ENCODE data around the gene P3H1. TPM values are rescaled to one million over a fixed set of nuclear protein-coding genes. Genes with fewer than 3 reads are reported as not detected.

The P3H1 gene
- total and polyA plus RNA-seq, 7 donors: 1.8 to 23.3 (median 17.9) TPM

DNA sequence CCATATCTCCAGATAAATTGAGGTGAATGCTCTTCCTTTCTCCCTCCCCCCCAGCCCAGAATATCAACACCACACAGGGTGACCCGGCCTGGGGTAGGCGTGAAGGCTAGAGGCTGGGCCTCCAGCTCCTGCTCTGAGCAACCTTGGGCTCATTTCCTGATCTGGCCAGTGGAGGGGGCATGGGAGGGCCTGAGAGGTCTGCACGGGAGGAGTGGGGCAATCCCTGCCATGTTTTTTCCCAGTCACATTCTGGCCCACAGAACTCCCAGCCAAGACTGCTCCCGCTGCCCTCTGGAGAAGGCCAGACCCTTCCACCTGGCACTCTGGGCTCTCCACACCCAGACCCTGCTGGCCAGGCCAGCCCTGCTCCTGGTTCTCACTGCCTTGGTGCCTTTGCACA is 30.7 kb downstream of the P3H1 start:
- Histone ChIP-seq H3K27me3 (no peaks in the 10 kb centered on the region), H3K9me3 (no peaks in the 10 kb centered on the region), H3K27ac (no peak overlapping the region), H3K4me1 (no peaks in the 10 kb centered on the region), H3K4me3 (no peak overlapping the region), H3K36me3 (no peaks in the 10 kb centered on the region)
- no peak for DNase-seq
- TF ChIP-seq, protein P1, sequence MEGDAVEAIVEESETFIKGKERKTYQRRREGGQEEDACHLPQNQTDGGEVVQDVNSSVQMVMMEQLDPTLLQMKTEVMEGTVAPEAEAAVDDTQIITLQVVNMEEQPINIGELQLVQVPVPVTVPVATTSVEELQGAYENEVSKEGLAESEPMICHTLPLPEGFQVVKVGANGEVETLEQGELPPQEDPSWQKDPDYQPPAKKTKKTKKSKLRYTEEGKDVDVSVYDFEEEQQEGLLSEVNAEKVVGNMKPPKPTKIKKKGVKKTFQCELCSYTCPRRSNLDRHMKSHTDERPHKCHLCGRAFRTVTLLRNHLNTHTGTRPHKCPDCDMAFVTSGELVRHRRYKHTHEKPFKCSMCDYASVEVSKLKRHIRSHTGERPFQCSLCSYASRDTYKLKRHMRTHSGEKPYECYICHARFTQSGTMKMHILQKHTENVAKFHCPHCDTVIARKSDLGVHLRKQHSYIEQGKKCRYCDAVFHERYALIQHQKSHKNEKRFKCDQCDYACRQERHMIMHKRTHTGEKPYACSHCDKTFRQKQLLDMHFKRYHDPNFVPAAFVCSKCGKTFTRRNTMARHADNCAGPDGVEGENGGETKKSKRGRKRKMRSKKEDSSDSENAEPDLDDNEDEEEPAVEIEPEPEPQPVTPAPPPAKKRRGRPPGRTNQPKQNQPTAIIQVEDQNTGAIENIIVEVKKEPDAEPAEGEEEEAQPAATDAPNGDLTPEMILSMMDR (IDR thresholded peaks at IDR 0.05): no peak
- no peak for TF ChIP-seq POLR2AphosphoS5 (IDR thresholded peaks at IDR 0.05)
- TF ChIP-seq EP300 (IDR thresholded peaks at IDR 0.05): no peak
- intact Hi-C loops (cut with DNase I): no loop called here
- 42 to 66% methylated on average over 4 of the region's 4 CpGs for WGBS, 2 donors

DNA sequence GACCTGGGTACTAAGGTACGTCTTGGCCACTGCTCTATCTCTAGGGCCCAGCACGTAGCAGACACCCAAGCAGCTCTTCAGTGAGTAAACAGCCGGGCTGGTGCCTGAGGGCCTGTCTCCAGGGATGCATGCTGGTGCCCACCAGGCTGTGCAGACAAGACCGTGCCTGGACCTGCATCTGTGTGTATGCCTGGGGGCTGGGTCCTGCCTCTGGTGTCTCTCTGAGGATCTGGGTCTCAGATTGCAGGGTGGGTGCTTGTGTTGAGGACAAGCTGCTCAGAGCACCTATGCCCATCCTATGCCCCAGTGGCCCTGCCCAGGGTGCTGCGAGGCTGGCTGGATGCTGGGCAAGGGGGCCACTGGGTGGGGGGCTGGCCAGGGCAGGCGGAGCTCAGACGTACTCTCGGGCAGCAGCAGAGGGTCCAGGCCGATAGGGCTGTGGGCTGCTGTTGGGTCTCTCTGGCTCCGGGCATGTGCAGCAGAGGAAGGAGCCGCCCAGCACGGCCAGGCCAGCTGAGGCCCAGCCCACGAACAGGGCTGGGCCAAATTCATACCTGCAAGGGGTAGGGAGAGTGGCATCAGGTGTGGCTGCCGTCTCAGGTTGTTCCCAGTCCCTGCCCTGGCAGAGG is 31.2 kb downstream of the P3H1 start:
- Histone ChIP-seq H3K4me3 (no peak overlapping the region), H3K36me3 (no peaks in the 10 kb centered on the region), H3K9me3 (no peaks in the 10 kb centered on the region), H3K27ac (no peak overlapping the region), H3K27me3 (no peaks in the 10 kb centered on the region), H3K4me1 (no peaks in the 10 kb centered on the region)
- TF ChIP-seq POLR2AphosphoS5 (IDR thresholded peaks at IDR 0.05) (no peak), POLR2A (IDR thresholded peaks at IDR 0.05) (no peak), EP300 (IDR thresholded peaks at IDR 0.05) (no peak)
- TF ChIP-seq, protein P1 (IDR thresholded peaks at IDR 0.05): no peak
- intact Hi-C loops (cut with DNase I): no loop called here
- WGBS, 2 donors: 57 to 83% methylated on average over 14 of the region's 14 CpGs
- DNase-seq: no peak

DNA sequence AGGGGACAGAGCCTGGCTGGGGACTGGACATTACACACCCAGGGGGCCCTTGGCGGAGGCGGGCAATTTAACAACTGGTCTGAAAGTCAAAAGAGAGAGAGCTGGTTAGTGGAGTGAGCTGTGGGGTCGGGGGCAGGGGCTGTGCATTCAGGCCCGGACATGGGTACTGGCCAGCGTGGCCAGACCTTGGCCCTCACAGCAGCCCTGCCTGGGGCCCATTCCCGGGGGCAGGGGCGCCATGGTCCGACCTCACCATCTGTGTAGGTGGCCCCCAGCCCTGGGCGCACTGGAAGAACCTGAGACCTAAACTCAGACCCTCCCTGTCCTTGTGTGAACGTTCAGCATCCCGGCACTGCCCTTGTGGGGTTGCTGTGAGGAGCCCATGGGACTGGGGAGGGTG is 31.8 kb downstream of the P3H1 start:
- no peak overlapping the region for H3K4me3 ChIP-seq
- no peak for DNase-seq
- no peaks in the 10 kb centered on the region for H3K4me1 ChIP-seq
- H3K9me3 ChIP-seq: no peaks in the 10 kb centered on the region
- H3K27me3 ChIP-seq: no peaks in the 10 kb centered on the region
- WGBS, 2 donors: 88 to 91% methylated on average over 11 of the region's 11 CpGs
- H3K27ac ChIP-seq: no peak overlapping the region
- intact Hi-C loops (cut with DNase I): no loop called here
- no peak for TF ChIP-seq POLR2A (IDR thresholded peaks at IDR 0.05)
- no peak for TF ChIP-seq EP300 (IDR thresholded peaks at IDR 0.05)
- TF ChIP-seq, protein P1 (IDR thresholded peaks at IDR 0.05): no peak
- no peak for TF ChIP-seq POLR2AphosphoS5 (IDR thresholded peaks at IDR 0.05)
- H3K36me3 ChIP-seq: no peaks in the 10 kb centered on the region

DNA sequence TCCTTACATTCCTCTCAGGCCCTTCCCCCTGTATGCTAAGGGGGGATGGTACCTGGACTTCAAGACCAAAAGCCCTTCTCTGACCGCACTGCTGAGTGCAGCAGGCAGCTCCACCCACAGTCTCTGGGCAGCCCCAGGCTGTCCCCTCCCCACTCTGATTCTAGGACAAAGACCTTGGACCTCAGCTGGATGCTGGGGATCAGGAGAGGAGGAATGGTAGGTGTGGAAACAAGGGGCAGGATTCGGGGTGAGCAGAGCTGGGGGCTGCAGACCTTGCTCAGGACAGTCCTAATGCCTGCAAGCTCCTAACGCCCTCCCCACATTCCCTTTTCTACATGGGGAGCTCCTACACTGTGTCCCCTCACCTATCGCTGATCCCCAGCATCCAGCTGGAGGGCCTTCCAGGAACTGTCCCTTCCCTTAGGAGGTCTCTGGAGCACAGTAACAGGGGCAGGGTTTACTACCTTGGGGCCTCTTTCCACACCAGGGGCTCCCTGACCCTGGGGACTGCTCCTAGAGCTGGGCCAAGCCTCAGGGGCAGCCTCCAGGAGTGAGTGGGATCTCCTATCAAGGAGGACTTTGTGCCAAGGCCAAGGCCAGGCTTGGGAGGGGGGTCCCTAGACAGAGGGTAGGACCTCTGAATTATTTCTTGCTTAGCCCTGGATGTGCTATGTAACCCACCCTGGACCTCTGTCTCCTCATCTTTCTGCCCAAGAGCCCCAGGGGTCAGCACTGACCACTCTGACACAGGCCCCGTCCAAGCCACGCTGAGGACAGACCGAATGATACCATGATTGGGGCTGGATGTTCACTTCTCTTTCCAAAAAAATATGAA is 32.4 kb downstream of the P3H1 start:
- H3K27ac ChIP-seq: no peak overlapping the region
- no peaks in the 10 kb centered on the region for H3K9me3 ChIP-seq
- H3K4me3 ChIP-seq: no peak overlapping the region
- WGBS, 2 donors: 92 to 93% methylated on average over 7 of the region's 7 CpGs
- intact Hi-C loops (cut with DNase I): no loop called here
- no peaks in the 10 kb centered on the region for H3K36me3 ChIP-seq
- H3K4me1 ChIP-seq: no peaks in the 10 kb centered on the region
- DNase-seq: no peak
- H3K27me3 ChIP-seq: no peaks in the 10 kb centered on the region
- TF ChIP-seq, protein P1 (IDR thresholded peaks at IDR 0.05): no peak
- TF ChIP-seq EP300 (IDR thresholded peaks at IDR 0.05) (no peak), POLR2A (IDR thresholded peaks at IDR 0.05) (no peak), POLR2AphosphoS5 (IDR thresholded peaks at IDR 0.05) (no peak)
